Chondrocyte (in vitro differentiated cells): ENCODE data around the gene FIBP. TPM values are rescaled to one million over a fixed set of nuclear protein-coding genes. Genes with fewer than 3 reads are reported as not detected.
"Not testable (repeated sequence)": the region's sequence is repeated elsewhere in the genome, so short reads cannot be mapped to it uniquely, and the experiment has no call there.

Experiments
- DNase-seq: peaks from one replicate; pipeline ENCODE4 v3.0.0; 2021; ENCODE audit warnings: mixed read lengths, low spot score
- H3K27ac Mint-ChIP-seq: one replicate; pipeline ENCODE4 v1.8.0; 2021; ENCODE audit warnings: mild to moderate bottlenecking, moderate library complexity, mixed read lengths; ENCODE audit not compliant: unreplicated experiment
- H3K27me3 Mint-ChIP-seq: 2 replicates; pipeline ENCODE4 v1.8.0; 2021; ENCODE audit warnings: low read depth, mixed read lengths
- H3K36me3 Mint-ChIP-seq: 2 replicates; pipeline ENCODE4 v1.8.0; 2021; ENCODE audit warnings: low read depth, mixed read lengths
- H3K4me1 Mint-ChIP-seq: 2 replicates; pipeline ENCODE4 v1.8.0; 2021; ENCODE audit warnings: low read depth, mild to moderate bottlenecking, mixed read lengths
- H3K4me3 Mint-ChIP-seq: one replicate; pipeline ENCODE4 v1.8.0; 2021; ENCODE audit warnings: mild to moderate bottlenecking, moderate library complexity, mixed read lengths; ENCODE audit not compliant: unreplicated experiment
- H3K9me3 Mint-ChIP-seq: 2 replicates; pipeline ENCODE4 v1.8.0; 2021; ENCODE audit warnings: low read depth, mixed read lengths
- CTCF ChIP-seq: fragments of 200-600 bp; sonication (generic); IDR thresholded peaks from 2 replicates; pipeline ENCODE4 v1.5.0; 2021; ENCODE audit warnings: antibody characterized with exemption, mild to moderate bottlenecking, moderate library complexity
- total RNA-seq: library from RNA; stranded (reverse); gene quantifications from 3 replicates; pipeline ENCODE4 v1.2.1, GENCODE V29; 2021

Gene FIBP
- total RNA-seq, 1 donor from 2014 or later, result 83.5 TPM

- no peak for TF ChIP-seq CTCF
- Mint-ChIP-seq H3K4me3 (no peak overlapping the region), H3K9me3 (no peaks in the 10 kb centered on the region), H3K36me3 (peaks cover 3% of the 10 kb centered on the region), H3K27ac (no peak overlapping the region), H3K4me1 (peaks cover 36% of the 10 kb centered on the region), H3K27me3 (no peaks in the 10 kb centered on the region)
- no peak for DNase-seq
Measured at GRCh38 chr11:65897020-65897471, 8.8 kb upstream of the FIBP start.

DNA sequence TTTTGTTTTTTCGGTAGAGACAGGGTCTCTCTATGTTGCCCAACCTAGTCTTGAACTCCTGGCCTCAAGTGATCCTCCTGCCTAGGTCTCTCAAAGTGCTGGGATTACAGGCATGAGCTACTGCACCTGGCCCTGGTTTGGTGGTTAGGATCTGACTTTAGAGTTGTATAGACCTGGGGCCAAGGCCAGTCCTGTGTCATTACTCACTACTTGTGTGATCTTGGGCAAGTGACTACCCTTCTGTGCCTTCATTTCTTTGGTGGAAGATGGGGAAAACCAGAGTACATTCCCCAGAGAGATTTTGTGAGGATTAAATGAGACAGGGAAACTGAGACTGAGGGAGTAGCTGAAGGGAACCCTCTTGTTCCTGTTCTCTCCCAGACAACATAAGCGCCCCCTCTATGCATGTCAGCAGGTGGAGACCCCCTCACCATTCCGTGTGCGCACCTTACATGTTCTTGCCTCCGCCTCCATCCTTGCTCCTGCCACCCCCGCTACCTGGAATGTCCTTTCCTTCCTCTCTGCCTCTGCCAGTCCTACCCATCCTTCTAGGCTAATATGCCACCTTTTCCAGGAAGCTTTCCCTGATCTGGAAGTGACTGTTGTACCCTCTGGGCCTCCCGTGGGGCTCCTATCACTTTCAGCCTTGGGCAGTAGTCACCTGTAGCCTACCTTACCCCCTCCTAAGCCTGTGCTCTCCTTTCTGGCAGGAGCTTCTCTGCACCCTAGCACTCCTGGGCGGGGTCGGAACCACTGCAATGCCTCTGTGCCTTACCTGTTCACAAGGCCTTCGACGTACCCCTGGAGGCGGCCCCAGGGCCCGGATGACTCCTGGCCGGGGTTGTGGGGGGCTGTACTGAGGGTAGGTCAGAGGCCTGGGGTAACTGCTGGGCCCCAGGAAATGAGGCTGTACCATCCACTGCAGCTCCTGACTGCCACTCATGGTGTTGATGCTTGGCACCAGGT, 8.0 kb upstream of the FIBP start:
- Mint-ChIP-seq H3K9me3 (no peaks in the 10 kb centered on the region), H3K27ac (no peak overlapping the region), H3K36me3 (peaks cover 3% of the 10 kb centered on the region), H3K4me1 (peaks cover 35% of the 10 kb centered on the region), H3K4me3 (no peak overlapping the region), H3K27me3 (no peaks in the 10 kb centered on the region)
- no peak for DNase-seq
- no peak for TF ChIP-seq CTCF

DNA sequence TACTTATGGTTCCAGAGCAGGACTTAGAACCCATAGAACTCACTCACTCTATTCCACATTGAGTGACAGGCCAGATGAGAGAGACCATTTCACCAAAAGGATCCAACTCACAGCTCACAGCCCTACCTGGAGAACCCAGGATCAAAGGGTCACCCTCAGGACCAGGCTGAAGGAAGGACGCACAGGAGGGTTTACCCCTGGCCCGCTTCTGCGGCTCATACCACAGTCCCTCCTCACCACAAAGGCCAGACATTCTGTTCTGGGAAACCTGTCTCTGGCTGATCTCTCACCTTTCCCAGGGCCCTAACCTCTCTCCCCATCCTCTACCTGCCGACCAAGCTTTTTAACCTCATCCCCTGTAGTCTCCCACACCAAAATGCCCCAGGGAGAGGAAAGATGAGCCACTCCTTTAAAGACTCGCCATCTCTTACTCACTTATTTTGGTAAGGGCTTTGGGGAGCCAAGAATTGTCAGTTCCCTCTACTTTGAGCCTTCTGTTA, 7.3 kb upstream of the FIBP start:
- peaks cover 32% of the 10 kb centered on the region for H3K4me1 Mint-ChIP-seq
- H3K27me3 Mint-ChIP-seq, result no peaks in the 10 kb centered on the region
- no peak for TF ChIP-seq CTCF
- DNase-seq, result no peak
- H3K36me3 Mint-ChIP-seq, result peaks cover 3% of the 10 kb centered on the region
- no peak overlapping the region for H3K4me3 Mint-ChIP-seq
- H3K9me3 Mint-ChIP-seq, result no peaks in the 10 kb centered on the region
- peak overlapping the region; percentile 0 for H3K27ac Mint-ChIP-seq

DNA sequence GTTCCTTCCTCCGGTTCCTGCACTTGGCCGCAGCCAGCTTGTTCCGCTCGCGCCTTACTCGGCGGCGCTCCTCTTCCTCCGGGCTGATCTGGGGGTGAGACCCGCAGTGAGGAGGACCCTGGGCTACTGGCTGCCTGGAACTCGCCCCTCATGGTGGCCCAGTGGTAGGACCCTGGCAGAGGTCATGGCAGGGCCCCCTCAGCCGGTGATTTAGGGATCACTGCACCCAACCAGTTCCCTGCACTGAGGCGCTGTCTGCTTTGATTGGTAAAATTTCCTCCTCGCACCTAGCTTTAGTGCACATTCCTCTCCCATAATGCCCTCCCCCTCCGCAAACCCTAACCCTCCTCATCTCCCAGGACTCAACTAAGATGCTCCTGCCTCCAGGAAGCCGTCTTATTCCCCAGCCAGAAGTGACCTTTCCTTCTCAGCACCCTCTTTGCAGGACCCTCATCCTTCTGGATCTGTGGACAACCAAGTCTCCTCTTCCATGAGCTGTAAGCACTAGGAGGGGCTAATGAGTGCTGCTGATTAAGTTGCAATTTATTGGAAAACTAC, 5.8 kb upstream of the FIBP start:
- peak overlapping the region; percentile 57 for H3K27ac Mint-ChIP-seq
- H3K36me3 Mint-ChIP-seq, result peaks cover 3% of the 10 kb centered on the region
- peak; percentile 88 for DNase-seq
- peak; percentile 12 for TF ChIP-seq CTCF
- no peak overlapping the region for H3K4me3 Mint-ChIP-seq
- H3K9me3 Mint-ChIP-seq, result no peaks in the 10 kb centered on the region
- no peaks in the 10 kb centered on the region for H3K27me3 Mint-ChIP-seq
- peaks cover 45% of the 10 kb centered on the region for H3K4me1 Mint-ChIP-seq

DNA sequence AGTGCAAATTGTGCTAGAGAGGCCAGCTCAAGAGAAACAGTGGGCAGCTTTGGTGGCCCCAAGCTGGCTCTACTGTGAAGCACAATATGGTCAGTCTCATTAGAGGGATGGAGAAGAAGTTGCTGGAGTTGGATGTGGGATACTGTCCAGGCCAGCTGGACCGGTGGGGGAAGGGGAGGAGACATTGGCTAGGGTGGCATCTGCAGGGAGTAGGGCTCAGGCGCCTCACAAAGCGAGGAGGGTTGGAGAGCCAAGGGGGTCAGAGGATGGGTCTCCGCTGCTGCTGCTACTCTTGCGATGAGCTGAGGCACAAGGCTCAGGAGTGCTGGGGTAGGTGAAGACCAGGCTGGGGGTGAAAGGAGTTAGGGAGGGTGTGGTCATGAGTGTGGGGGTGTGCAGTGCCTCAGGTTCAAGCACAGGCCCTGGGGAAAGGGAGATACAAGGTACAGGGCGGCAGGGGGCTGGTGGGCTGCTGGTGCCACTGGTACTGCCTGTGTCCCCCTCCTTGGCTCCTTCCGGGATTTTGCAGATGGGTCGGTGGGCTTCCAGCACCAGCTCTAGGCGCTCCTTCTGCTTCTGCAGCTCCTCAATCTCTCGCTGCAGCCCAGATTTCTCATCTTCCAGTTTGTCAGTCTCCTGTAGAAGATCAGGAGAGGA, 4.5 kb upstream of the FIBP start:
- Mint-ChIP-seq H3K36me3 (peaks cover 4% of the 10 kb centered on the region), H3K27ac (peak overlapping the region; percentile 72), H3K27me3 (no peaks in the 10 kb centered on the region), H3K4me1 (peaks cover 46% of the 10 kb centered on the region), H3K9me3 (no peaks in the 10 kb centered on the region), H3K4me3 (peak overlapping the region; percentile 71)
- DNase-seq, result no peak
- no peak for TF ChIP-seq CTCF

DNA sequence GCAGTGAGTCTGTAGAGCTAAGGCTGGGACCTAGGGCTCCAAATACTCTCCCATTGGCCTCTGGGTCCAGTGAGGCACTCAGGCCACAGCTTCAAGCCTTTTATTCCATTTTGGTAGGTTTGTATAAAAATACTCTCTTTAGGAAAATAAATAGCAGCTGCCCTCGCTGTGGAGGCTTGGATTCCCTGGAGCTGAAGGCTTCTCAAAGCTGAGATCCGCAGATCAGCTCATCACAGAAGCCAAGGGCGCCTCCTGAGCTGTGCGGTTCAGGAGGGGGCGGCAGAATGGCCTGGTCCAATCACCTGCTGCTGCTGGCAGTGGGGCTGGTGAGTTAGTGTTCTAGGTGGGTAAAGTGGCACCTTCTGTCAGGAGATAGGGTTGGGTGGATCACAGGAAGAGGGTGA, 3.9 kb upstream of the FIBP start:
- not testable (repeated sequence) for H3K36me3 Mint-ChIP-seq, H3K9me3 Mint-ChIP-seq, DNase-seq, H3K27me3 Mint-ChIP-seq
- Mint-ChIP-seq H3K27ac (peak overlapping the region; percentile 72), H3K4me1 (peaks cover 47% of the 10 kb centered on the region), H3K4me3 (peak overlapping the region; percentile 71)
